Activated CD8-positive, alpha-beta T cell treated with anti-CD3 and anti-CD28 coated beads for 36 hours (primary cell): Measurements from ENCODE around the gene SPPL2B. TPM values are rescaled to one million over a fixed set of nuclear protein-coding genes. Genes with fewer than 3 reads are reported as not detected.

ENCODE experiments used
- ATAC-seq: fragments of 200-7000 bp; cut with Tn5 transposase; one replicate; pipeline ENCODE4 v1.10.0; 2021; ENCODE audit warnings: mild to moderate bottlenecking, moderate library complexity
- CTCF ChIA-PET: fragments of 350-600 bp; sonication (Branson Sonifier 250); formaldehyde crosslinking; loops from one replicate; lab custom pipeline; 2021; ENCODE audit warnings: antibody characterized with exemption; lab: Charles Lee
- POLR2A ChIA-PET: fragments of 350-600 bp; sonication (Branson Sonifier 250); formaldehyde crosslinking; loops from one replicate; lab custom pipeline; 2021; ENCODE audit warnings: antibody characterized with exemption; lab: Charles Lee
- DNase-seq: peaks from one replicate; pipeline ENCODE4 v3.0.0-alpha.2; 2020
- H3K27ac Mint-ChIP-seq: one replicate; pipeline ENCODE4 v1.8.0; 2021; ENCODE audit warnings: mild to moderate bottlenecking, mixed read lengths
- H3K27me3 Mint-ChIP-seq: one replicate; pipeline ENCODE4 v1.8.0; 2021; ENCODE audit warnings: mixed read lengths
- H3K36me3 Mint-ChIP-seq: one replicate; pipeline ENCODE4 v1.8.0; 2021; ENCODE audit warnings: low read depth, mixed read lengths
- H3K4me1 Mint-ChIP-seq: one replicate; pipeline ENCODE4 v1.8.0; 2021; ENCODE audit warnings: low read depth, mixed read lengths
- H3K4me3 Mint-ChIP-seq: one replicate; pipeline ENCODE4 v1.8.0; 2021; ENCODE audit warnings: mild to moderate bottlenecking, moderate library complexity, mixed read lengths
- H3K9me3 Mint-ChIP-seq: one replicate; pipeline ENCODE4 v1.8.0; 2021; ENCODE audit warnings: mixed read lengths
- intact Hi-C: fragments of 100-400 bp; cut with micrococcal nuclease; formaldehyde crosslinking; loops from one replicate; pipeline ENCODE4 v1.10.0; 2022
- total RNA-seq, 2 experiments: library from RNA; stranded (reverse); gene quantifications; one replicate each; pipeline ENCODE4 v1.2.3, GENCODE V29; 2021
- TF ChIP-seq, protein P1 (sequence below): fragments of 200-600 bp; IDR thresholded peaks from one replicate; pipeline ENCODE4 v1.8.0; 2022; ENCODE audit warnings: antibody characterized with exemption, mild to moderate bottlenecking

Gene SPPL2B
- total RNA-seq, 2 experiments from 2014 or later, result 52.8 to 54.3 TPM

DNA sequence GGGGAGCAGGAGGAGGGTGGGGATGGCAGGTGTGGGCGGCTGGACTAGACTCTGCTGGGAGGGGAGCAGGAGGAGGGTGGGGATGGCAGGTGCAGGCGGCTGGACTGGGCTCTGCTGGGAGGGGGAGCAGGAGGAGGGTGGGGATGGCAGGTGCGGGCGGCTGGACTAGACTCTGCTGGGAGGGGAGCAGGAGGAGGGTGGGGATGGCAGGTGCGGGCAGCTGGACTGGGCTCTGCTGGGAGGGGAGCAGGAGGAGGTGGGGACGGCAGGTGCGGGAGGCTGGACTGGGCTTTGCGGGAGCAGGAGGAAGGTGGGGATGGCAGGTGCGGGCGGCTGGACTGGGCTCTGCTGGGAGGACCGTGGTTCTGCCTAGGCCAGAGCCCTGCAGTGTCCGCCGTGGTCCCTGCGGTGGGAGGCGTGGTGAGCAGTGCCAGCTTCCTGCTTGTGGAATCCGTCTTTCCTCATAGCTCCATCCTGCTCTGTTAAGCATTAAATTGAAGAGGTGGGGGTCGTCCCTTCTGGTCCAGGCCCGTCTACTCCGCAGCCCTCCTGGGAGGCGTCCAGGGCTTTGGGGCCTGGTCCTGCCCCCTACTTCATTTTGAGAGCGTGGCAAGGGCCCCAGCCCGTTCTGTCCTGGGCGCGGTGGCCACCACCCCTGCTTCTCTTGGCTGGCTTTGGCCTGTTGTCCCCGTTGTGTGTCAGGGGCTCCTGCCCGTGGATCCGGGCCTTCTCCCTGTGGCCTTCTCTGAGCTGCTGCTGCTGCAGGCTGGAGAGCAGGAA is 4.7 kb downstream of the SPPL2B start:
- ATAC-seq, result no peak
- ChIA-PET POLR2A (interaction anchor here (0.9 kb wide), 1 partner anchor 9 kb away, joined by 3 read pairs; no protein-coding TSS in a partner anchor), CTCF (no interaction called here)
- H3K36me3 Mint-ChIP-seq, result peaks cover 13% of the 10 kb centered on the region
- intact Hi-C loops, result no loop called here
- peaks cover 47% of the 10 kb centered on the region for H3K4me1 Mint-ChIP-seq
- TF ChIP-seq, protein P1, sequence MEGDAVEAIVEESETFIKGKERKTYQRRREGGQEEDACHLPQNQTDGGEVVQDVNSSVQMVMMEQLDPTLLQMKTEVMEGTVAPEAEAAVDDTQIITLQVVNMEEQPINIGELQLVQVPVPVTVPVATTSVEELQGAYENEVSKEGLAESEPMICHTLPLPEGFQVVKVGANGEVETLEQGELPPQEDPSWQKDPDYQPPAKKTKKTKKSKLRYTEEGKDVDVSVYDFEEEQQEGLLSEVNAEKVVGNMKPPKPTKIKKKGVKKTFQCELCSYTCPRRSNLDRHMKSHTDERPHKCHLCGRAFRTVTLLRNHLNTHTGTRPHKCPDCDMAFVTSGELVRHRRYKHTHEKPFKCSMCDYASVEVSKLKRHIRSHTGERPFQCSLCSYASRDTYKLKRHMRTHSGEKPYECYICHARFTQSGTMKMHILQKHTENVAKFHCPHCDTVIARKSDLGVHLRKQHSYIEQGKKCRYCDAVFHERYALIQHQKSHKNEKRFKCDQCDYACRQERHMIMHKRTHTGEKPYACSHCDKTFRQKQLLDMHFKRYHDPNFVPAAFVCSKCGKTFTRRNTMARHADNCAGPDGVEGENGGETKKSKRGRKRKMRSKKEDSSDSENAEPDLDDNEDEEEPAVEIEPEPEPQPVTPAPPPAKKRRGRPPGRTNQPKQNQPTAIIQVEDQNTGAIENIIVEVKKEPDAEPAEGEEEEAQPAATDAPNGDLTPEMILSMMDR, result no peak
- no peak overlapping the region for H3K4me3 Mint-ChIP-seq
- no peaks in the 10 kb centered on the region for H3K27me3 Mint-ChIP-seq
- peaks cover 9% of the 10 kb centered on the region for H3K9me3 Mint-ChIP-seq
- peak overlapping the region; percentile 69 for H3K27ac Mint-ChIP-seq
- no peak for DNase-seq

DNA sequence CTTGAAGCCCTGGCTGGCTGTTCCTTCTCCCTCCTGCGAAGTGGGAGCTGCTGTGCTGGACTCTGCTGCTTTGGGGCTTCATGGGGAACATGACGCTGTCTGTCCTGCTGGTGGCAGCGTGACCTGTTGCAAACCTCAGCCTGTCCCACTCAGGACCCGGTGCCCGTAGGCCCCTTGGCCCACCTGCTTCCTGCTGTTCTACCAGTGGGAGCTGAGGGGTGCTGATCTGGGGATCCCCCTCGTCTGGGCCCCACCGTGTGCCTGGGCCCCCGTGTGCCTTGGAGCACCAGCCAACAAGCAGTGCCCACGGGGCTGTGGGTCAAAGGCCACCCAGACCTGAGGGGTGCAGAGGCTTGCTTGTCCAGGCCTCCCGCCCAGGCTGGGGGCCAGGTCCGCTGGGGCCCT is 5.3 kb downstream of the SPPL2B start:
- H3K9me3 Mint-ChIP-seq, result peaks cover 9% of the 10 kb centered on the region
- H3K4me1 Mint-ChIP-seq, result peaks cover 47% of the 10 kb centered on the region
- ATAC-seq (no peak), DNase-seq (no peak)
- CTCF ChIA-PET, result no interaction called here
- H3K36me3 Mint-ChIP-seq, result peaks cover 11% of the 10 kb centered on the region
- H3K27me3 Mint-ChIP-seq, result no peaks in the 10 kb centered on the region
- POLR2A ChIA-PET, result no interaction called here
- intact Hi-C loops, result no loop called here
- peak overlapping the region; percentile 69 for H3K27ac Mint-ChIP-seq
- H3K4me3 Mint-ChIP-seq, result no peak overlapping the region
- TF ChIP-seq, protein P1, result no peak

- Mint-ChIP-seq H3K27me3 (no peaks in the 10 kb centered on the region), H3K36me3 (peaks cover 11% of the 10 kb centered on the region), H3K4me1 (peaks cover 45% of the 10 kb centered on the region), H3K27ac (no peak overlapping the region), H3K4me3 (no peak overlapping the region), H3K9me3 (peaks cover 9% of the 10 kb centered on the region)
- TF ChIP-seq, protein P1, result no peak
- POLR2A ChIA-PET, result no interaction called here
- intact Hi-C loops, result no loop called here
- no peak for DNase-seq
- no peak for ATAC-seq
- CTCF ChIA-PET, result no interaction called here
Observed at GRCh38 chr19:2334426-2334825, 5.9 kb downstream of the SPPL2B start.

- intact Hi-C loops, result no loop called here
Observed at GRCh38 chr19:2334986-2335846, 6.7 kb downstream of the SPPL2B start.

More at GRCh38 chr19:2334986-2335846, 6.7 kb downstream of the SPPL2B start:
- H3K4me1 Mint-ChIP-seq, result peaks cover 38% of the 10 kb centered on the region
- H3K9me3 Mint-ChIP-seq, result peaks cover 9% of the 10 kb centered on the region
- H3K27ac Mint-ChIP-seq, result no peak overlapping the region
- H3K4me3 Mint-ChIP-seq, result no peak overlapping the region
- ATAC-seq, result no peak
- peaks cover 11% of the 10 kb centered on the region for H3K36me3 Mint-ChIP-seq
- TF ChIP-seq, protein P1, result no peak
- POLR2A ChIA-PET, result no interaction called here
- CTCF ChIA-PET, result no interaction called here
- H3K27me3 Mint-ChIP-seq, result no peaks in the 10 kb centered on the region
- DNase-seq, result peak; percentile 49
